ENCODE data around the gene ITIH1. TPM values are rescaled to one million over a fixed set of nuclear protein-coding genes. Genes with fewer than 3 reads are reported as not detected.

ITIH1 gene
- total and polyA plus RNA-seq, 9 of the 15 experiments (the other 6 are each of a cell fraction or from before 2014, with no cell fraction given), result 0.31 TPM; not detected in 8

- 24% methylated on average over 4 of the region's 4 CpGs for WGBS (ENCODE audit: insufficient coverage, low coverage, missing lambda C conversion rate)
- ATAC-seq (no peak), DNase-seq (ENCODE audit: extremely low read depth in 1 of 4, low spot score in 3 of 4) (no peak), FAIRE-seq (no peak)
- in situ Hi-C loops (cut with MboI) (no loop called here), intact Hi-C loops (cut with micrococcal nuclease) (no loop called here)
- peaks cover 0 to 2% of the 10 kb centered on the region in 2 experiments; a peak in 2 of 5 replicates for H3K4me1 ChIP-seq (replicated peaks in 1 of 2; ENCODE audit: control insufficient read depth in 2 of 2, insufficient read depth in 2 of 2, low read length in 2 of 2)
- no peaks in the 10 kb centered on the region for H3K36me3 ChIP-seq (ENCODE audit: control insufficient read depth, insufficient read depth, low read length)
- no peak overlapping the region for H3K9ac ChIP-seq (ENCODE audit: insufficient read depth in 1 of 2, low read depth in 2 of 2, low read length in 2 of 2)
- H4K20me1 ChIP-seq (replicated peaks; ENCODE audit: control insufficient read depth, insufficient read depth, low read length), result no peaks in the 10 kb centered on the region
- CTCF ChIA-PET (ENCODE audit: low intra/inter-chr PET ratio), result no interaction called here
- H3K79me2 ChIP-seq (ENCODE audit: control insufficient read depth, insufficient read depth, low read length), result no peaks in the 10 kb centered on the region
- POLR2A ChIA-PET, result no interaction called here
- H3K9me1 ChIP-seq (ENCODE audit: control insufficient read depth, insufficient read depth, low read length), result no peaks in the 10 kb centered on the region
- no peaks in the 10 kb centered on the region for H3K9me3 ChIP-seq (replicated peaks; ENCODE audit: control insufficient read depth, insufficient read depth, low read depth, low read length)
- TF ChIP-seq RFX5 (IDR thresholded peaks at IDR 0.05; ENCODE audit: low read depth, low read length) (no peak), ZNF75A (CRISPR knock-in tag; IDR thresholded peaks at IDR 0.05) (no peak), ZNF121 (CRISPR knock-in tag; conservative IDR thresholded peaks at IDR 0.05) (no peak), ZNF695 (CRISPR knock-in tag; IDR thresholded peaks at IDR 0.05) (no peak), RNF2 (IDR thresholded peaks at IDR 0.05) (no peak), CBX8 (IDR thresholded peaks at IDR 0.05; ENCODE audit: borderline replicate concordance, extremely low read depth, low read depth, low read length, poor library complexity, severe bottlenecking) (no peak), MCM3 (IDR thresholded peaks at IDR 0.05) (no peak), HMBOX1 (IDR thresholded peaks at IDR 0.05) (no peak)
- TF ChIP-seq, protein P1, sequence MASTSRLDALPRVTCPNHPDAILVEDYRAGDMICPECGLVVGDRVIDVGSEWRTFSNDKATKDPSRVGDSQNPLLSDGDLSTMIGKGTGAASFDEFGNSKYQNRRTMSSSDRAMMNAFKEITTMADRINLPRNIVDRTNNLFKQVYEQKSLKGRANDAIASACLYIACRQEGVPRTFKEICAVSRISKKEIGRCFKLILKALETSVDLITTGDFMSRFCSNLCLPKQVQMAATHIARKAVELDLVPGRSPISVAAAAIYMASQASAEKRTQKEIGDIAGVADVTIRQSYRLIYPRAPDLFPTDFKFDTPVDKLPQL (IDR thresholded peaks at IDR 0.05; ENCODE audit: extremely low read depth, insufficient read length), result no peak
- H2AFZ ChIP-seq (ENCODE audit: low read depth, low read length), result no peak overlapping the region
- no TSS peak for BruUV-seq (replicated peaks)
- no peak overlapping the region for H3K27ac ChIP-seq (ENCODE audit: extremely low read depth, low read depth, low read length)
- no peaks in the 10 kb centered on the region for H3K27me3 ChIP-seq (ENCODE audit: control insufficient read depth in 2 of 2, insufficient read depth in 2 of 2, low read length in 2 of 2)
- H3K4me2 ChIP-seq (ENCODE audit: insufficient read depth, low read length), result no peak overlapping the region
- no peak overlapping the region for H3K4me3 ChIP-seq
These were observed 59.6 kb downstream of the ITIH1 start for GRCh38 chr3:52836986-52837385.
